ENCODE results near the gene RUNX1. TPM values are rescaled to one million over a fixed set of nuclear protein-coding genes. Genes with fewer than 3 reads are reported as not detected.

RUNX1 gene
- polyA plus RNA-seq, 1 donor, result 9.7 TPM

- no peak for DNase-seq
Observed at GRCh38 chr21:34891613-34891943, 157.5 kb downstream of the RUNX1 start.

- DNase-seq, result no peak
Observed at GRCh38 chr21:34890724-34891612, 158.1 kb downstream of the RUNX1 start.

DNA sequence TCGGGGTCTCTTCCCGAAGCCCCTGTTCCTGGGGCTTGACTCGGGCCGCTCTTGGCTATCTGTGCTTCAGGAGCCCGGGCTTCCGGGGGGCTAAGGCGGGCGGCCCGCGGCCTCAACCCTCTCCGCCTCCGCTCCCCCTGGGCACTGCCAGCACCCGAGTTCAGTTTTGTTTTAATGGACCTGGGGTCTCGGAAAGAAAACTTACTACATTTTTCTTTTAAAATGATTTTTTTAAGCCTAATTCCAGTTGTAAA is 158.7 kb downstream of the RUNX1 start:
- DNase-seq, result no peak

- peak; percentile 89 for DNase-seq
Observed at GRCh38 chr21:34889676-34890469, 159.2 kb downstream of the RUNX1 start.

DNA sequence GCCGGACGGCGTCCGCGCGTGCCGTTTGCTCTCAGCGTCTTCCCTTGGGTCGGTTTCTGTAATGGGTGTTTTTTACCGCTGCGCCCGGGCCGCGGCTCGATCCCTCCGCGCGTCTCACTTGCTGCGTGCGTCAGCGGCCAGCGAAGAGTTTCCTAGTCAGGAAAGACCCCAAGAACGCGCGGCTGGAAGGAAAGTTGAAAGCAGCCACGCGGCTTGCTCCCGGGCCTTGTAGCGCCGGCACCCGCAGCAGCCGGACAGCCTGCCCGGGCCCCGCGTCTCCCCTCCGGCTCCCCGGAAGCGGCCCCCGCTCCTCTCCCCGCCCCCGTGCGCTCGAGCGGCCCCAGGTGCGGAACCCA is 159.8 kb downstream of the RUNX1 start:
- DNase-seq, result peak; percentile 74

GRCh38 chr21:34888569-34889319 is 160.4 kb downstream of the RUNX1 start:
- peak; percentile 89 for DNase-seq

DNA sequence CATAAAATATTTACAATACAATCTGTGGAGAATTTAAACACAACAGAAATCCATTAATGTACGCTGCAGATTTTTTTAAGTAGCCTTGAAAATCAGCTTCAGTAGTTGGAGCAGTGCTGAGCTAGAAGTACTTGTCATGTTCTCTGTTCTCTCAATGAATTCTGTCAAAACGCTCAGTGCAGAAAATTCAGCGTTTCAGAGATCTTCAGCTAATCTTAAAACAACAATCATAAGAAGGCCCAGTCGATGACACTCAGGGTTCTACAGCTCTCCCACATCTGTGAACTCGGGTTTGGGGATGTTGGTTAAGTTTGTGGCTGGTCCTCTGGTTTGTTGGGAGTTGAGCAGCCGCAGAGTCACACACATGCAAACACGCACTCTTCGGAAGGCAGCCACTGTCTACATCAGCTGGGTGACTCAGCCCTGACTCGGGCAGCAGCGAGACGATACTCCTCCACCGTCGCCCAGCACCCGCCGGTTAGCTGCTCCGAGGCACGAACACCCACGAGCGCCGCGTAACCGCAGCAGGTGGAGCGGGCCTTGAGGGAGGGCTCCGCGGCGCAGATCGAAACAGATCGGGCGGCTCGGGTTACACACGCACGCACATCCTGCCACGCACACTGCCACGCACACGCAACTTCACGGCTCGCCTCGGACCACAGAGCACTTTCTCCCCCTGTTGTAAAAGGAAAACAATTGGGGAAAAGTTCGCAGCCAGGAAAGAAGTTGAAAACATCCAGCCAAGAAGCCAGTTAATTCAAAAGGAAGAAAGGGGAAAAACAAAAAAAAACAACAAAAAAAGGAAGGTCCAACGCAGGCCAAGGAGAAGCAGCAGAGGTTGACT is 161.2 kb downstream of the RUNX1 start:
- peak; percentile 48 for DNase-seq

- no peak for DNase-seq
Observed at GRCh38 chr21:34887105-34887442, 162.0 kb downstream of the RUNX1 start.

GRCh38 chr21:34886240-34887104 is 162.6 kb downstream of the RUNX1 start:
- no peak for DNase-seq

DNA sequence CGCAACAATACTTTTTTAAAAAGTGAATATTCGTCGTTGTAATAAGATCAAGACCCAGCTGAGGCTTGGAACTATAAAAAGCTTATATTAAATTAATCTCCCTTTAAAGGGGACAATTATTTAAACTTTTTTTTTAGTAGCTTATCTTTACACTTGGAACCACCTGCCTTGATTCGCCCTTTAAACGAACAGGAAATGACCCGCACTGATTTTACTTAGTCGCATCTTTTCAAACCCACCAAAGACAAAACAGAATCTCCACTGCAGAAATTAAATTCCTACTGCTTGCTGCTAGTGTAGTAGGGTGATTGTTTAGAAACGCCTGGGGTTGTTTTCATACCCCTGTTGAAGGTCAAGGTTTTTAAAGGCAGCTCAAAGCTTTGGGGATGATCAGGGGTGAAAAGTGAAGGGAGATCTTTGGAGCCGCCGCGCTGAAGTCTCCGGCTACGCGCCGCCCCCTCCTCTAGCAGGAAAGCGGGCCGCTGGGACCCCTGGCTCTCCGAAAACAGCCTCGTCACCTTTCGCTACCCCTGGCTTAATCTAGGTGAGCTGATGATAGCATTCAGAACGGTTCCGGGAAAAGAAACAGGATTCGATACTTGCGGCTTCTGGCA is 163.4 kb downstream of the RUNX1 start:
- no peak for DNase-seq

DNA sequence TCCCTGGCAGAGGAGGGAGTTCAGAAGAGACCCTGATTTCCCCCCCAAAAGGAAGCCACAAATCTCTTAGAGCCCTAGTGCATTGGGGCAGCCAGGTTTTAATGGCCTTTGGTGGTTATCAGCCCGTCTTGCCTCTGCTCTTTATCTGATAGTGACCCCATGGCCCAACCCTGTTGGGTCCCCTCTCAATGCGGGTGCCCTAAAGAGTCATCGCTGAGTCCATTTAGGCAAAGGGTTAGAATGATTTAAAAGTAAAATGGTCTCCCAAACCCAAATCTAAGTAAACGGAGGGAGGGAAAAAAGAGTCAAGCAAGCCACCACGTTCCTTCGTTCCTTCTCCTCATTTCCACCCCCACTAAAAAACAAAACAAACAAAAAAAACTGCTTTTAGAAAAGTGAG is 164.0 kb downstream of the RUNX1 start:
- DNase-seq, result no peak

- DNase-seq, result no peak
Observed at GRCh38 chr21:34884346-34884929, 164.7 kb downstream of the RUNX1 start.

- no peak for DNase-seq
Observed at GRCh38 chr21:34883491-34884271, 165.4 kb downstream of the RUNX1 start.

- DNase-seq, result no peak
Observed at GRCh38 chr21:34882719-34883131, 166.4 kb downstream of the RUNX1 start.

DNA sequence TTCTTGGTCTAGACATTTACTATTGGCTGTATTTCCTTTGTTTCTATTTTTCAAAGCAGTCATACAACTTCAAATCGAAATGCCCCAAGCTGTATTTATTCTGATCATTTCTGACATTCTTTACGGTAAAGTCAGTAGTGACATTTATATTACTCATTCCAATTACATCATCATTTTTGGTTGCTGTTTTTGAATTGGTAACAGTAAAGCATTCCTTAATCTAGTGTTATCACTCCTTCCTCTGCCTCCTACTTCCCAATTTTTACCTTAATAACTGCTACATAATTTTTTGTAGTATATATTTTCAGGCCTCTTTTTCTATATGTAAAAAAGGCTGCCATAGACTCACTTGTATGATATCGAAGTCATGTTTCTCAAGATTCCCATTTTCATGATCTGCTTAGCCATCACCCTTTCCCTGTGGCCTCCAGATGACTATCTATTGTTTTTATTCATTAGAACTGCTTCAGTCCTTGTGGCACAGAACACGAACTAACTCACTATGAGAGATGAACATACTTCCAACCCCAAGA is 167.2 kb downstream of the RUNX1 start:
- DNase-seq, result no peak

DNA sequence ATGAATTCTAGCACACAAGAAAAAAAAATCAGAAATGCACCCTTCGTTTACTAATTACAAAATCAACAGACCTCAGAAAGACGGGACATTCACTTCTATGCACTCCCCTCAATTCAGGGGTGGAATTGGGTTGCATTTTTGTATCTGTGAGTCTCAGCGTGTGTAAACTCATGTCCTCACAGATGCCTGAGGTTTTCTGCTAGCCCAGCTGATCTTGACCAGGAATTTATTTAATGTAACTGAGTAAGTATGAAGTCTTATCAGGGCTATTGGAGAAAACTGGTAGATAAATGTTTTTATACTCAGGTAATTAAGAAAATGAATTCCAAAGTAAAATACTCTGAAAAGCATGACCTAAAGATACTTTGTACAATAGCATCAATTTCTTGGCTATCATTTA is 167.7 kb downstream of the RUNX1 start:
- DNase-seq, result no peak

DNA sequence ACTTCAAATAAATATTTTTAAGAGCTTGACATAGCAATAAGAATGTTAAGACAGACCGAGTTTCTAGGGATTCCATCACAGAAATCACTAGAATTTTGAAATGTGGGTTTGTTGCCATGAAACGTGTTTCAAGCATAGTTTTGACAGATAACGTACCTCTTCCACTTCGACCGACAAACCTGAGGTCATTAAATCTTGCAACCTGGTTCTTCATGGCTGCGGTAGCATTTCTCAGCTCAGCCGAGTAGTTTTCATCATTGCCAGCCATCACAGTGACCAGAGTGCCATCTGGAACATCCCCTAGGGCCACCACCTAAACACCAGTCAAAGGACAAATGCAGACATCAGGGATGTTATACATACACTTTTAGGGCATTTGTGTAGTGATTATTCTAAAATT is 168.7 kb downstream of the RUNX1 start:
- DNase-seq, result no peak

DNA sequence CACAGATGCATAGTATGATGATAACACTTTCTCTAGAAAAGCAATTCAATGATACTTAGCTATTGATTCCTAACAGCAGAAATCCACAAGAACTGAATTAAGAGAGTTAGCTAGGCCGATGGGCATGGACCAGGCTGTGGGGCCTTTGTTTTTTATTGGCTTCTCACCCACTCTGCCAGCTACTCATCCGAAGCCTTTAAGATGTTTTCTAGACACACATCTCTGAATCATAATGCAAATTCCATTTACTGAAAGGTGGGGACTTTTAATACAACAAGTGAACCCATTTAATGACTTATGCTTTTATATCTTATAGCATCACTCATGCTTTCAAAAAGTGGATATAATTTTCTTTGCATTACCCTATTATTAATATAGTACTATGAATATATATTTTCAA is 170.2 kb downstream of the RUNX1 start:
- no peak for DNase-seq

GRCh38 chr21:34878501-34878900 is 170.6 kb downstream of the RUNX1 start:
- no peak for DNase-seq

Data from hindlimb muscle (tissue), 1 donor.